Activated CD4-positive, alpha-beta T cell treated with anti-CD3 and anti-CD28 coated beads, Interleukin-2, amount 10 ng/mL, durations not matched to agents 24 days and 14 days (primary cell): Measurements from ENCODE around the gene VEGFA. TPM values are rescaled to one million over a fixed set of nuclear protein-coding genes. Genes with fewer than 3 reads are reported as not detected.
A peak's percentile ranks its signal among the peaks of the same experiment; 100 is the strongest.

ENCODE experiments used
- DNase-seq: peaks from one replicate; pipeline ENCODE4 v3.0.0; 2022
- H3K27ac Mint-ChIP-seq: one replicate; pipeline ENCODE4 v1.8.0; 2022; ENCODE audit warnings: mild to moderate bottlenecking, mixed read lengths
- H3K27me3 Mint-ChIP-seq: one replicate; pipeline ENCODE4 v1.8.0; 2022; ENCODE audit warnings: mixed read lengths
- H3K36me3 Mint-ChIP-seq: one replicate; pipeline ENCODE4 v1.8.0; 2022; ENCODE audit warnings: low read depth, mild to moderate bottlenecking, mixed read lengths
- H3K4me1 Mint-ChIP-seq: one replicate; pipeline ENCODE4 v1.8.0; 2021; ENCODE audit warnings: mixed read lengths
- H3K4me3 Mint-ChIP-seq: one replicate; pipeline ENCODE4 v1.8.0; 2022; ENCODE audit warnings: mild to moderate bottlenecking, moderate library complexity, mixed read lengths
- H3K9me3 Mint-ChIP-seq: one replicate; pipeline ENCODE4 v1.8.0; 2021; ENCODE audit warnings: mixed read lengths
- intact Hi-C: fragments of 100-400 bp; cut with micrococcal nuclease; formaldehyde crosslinking; loops from one replicate; pipeline ENCODE4 v1.15.1; 2023
- total RNA-seq: library from RNA; stranded (reverse); gene quantifications from 2 replicates; pipeline ENCODE4 v1.2.3, GENCODE V29; 2022

Gene VEGFA
- total RNA-seq, 1 donor from 2014 or later, result 62.9 TPM

GRCh38 chr6:43785220-43785752 is 15.3 kb downstream of the VEGFA start:
- no peak overlapping the region for H3K27ac Mint-ChIP-seq
- no peaks in the 10 kb centered on the region for H3K9me3 Mint-ChIP-seq
- no peak overlapping the region for H3K4me3 Mint-ChIP-seq
- H3K27me3 Mint-ChIP-seq, result no peaks in the 10 kb centered on the region
- intact Hi-C loops, result no loop called here
- no peaks in the 10 kb centered on the region for H3K4me1 Mint-ChIP-seq
- DNase-seq, result no peak
- H3K36me3 Mint-ChIP-seq, result peaks cover 33% of the 10 kb centered on the region

- no peaks in the 10 kb centered on the region for H3K27me3 Mint-ChIP-seq
- H3K9me3 Mint-ChIP-seq, result no peaks in the 10 kb centered on the region
- no peak overlapping the region for H3K27ac Mint-ChIP-seq
- peaks cover 31% of the 10 kb centered on the region for H3K36me3 Mint-ChIP-seq
- no peak overlapping the region for H3K4me3 Mint-ChIP-seq
- DNase-seq, result no peak
- intact Hi-C loops, result no loop called here
- H3K4me1 Mint-ChIP-seq, result no peaks in the 10 kb centered on the region
Observed at GRCh38 chr6:43785904-43786303, 15.9 kb downstream of the VEGFA start.

- no peaks in the 10 kb centered on the region for H3K9me3 Mint-ChIP-seq
- no peak overlapping the region for H3K27ac Mint-ChIP-seq
- peaks cover 29% of the 10 kb centered on the region for H3K36me3 Mint-ChIP-seq
- H3K4me3 Mint-ChIP-seq, result no peak overlapping the region
- no peaks in the 10 kb centered on the region for H3K27me3 Mint-ChIP-seq
- intact Hi-C loops, result no loop called here
- H3K4me1 Mint-ChIP-seq, result no peaks in the 10 kb centered on the region
- DNase-seq, result no peak
Observed at GRCh38 chr6:43786664-43787329, 16.8 kb downstream of the VEGFA start.

- Mint-ChIP-seq H3K27ac (no peak overlapping the region), H3K9me3 (no peaks in the 10 kb centered on the region), H3K36me3 (peaks cover 24% of the 10 kb centered on the region), H3K4me3 (no peak overlapping the region), H3K27me3 (no peaks in the 10 kb centered on the region), H3K4me1 (no peaks in the 10 kb centered on the region)
- intact Hi-C loops, result no loop called here
- no peak for DNase-seq
Observed at GRCh38 chr6:43788301-43788700, 18.3 kb downstream of the VEGFA start.

- no peak overlapping the region for H3K4me3 Mint-ChIP-seq
- H3K36me3 Mint-ChIP-seq, result peaks cover 14% of the 10 kb centered on the region
- no peaks in the 10 kb centered on the region for H3K9me3 Mint-ChIP-seq
- DNase-seq, result no peak
- H3K27me3 Mint-ChIP-seq, result peaks cover 1% of the 10 kb centered on the region
- no peak overlapping the region for H3K27ac Mint-ChIP-seq
- intact Hi-C loops, result no loop called here
- H3K4me1 Mint-ChIP-seq, result no peaks in the 10 kb centered on the region
Observed at GRCh38 chr6:43789447-43789846, 19.4 kb downstream of the VEGFA start.

GRCh38 chr6:43790031-43790430 is 20.0 kb downstream of the VEGFA start:
- H3K4me3 Mint-ChIP-seq, result no peak overlapping the region
- H3K27ac Mint-ChIP-seq, result no peak overlapping the region
- peaks cover 10% of the 10 kb centered on the region for H3K36me3 Mint-ChIP-seq
- no peaks in the 10 kb centered on the region for H3K9me3 Mint-ChIP-seq
- intact Hi-C loops, result no loop called here
- H3K4me1 Mint-ChIP-seq, result no peaks in the 10 kb centered on the region
- DNase-seq, result no peak
- peaks cover 1% of the 10 kb centered on the region for H3K27me3 Mint-ChIP-seq

GRCh38 chr6:43791745-43792422 is 21.9 kb downstream of the VEGFA start:
- Mint-ChIP-seq H3K9me3 (no peaks in the 10 kb centered on the region), H3K27me3 (peaks cover 1% of the 10 kb centered on the region), H3K27ac (no peak overlapping the region), H3K4me3 (no peak overlapping the region), H3K36me3 (no peaks in the 10 kb centered on the region), H3K4me1 (no peaks in the 10 kb centered on the region)
- DNase-seq, result no peak
- intact Hi-C loops, result no loop called here

GRCh38 chr6:43793154-43793874 is 23.3 kb downstream of the VEGFA start:
- peaks cover under 1% of the 10 kb centered on the region for H3K4me1 Mint-ChIP-seq
- intact Hi-C loops, result no loop called here
- DNase-seq, result no peak
- no peak overlapping the region for H3K4me3 Mint-ChIP-seq
- peaks cover 1% of the 10 kb centered on the region for H3K27me3 Mint-ChIP-seq
- H3K36me3 Mint-ChIP-seq, result no peaks in the 10 kb centered on the region
- H3K9me3 Mint-ChIP-seq, result no peaks in the 10 kb centered on the region
- H3K27ac Mint-ChIP-seq, result no peak overlapping the region

GRCh38 chr6:43793875-43794242 is 23.8 kb downstream of the VEGFA start:
- no peak for DNase-seq
- H3K9me3 Mint-ChIP-seq, result no peaks in the 10 kb centered on the region
- no peaks in the 10 kb centered on the region for H3K36me3 Mint-ChIP-seq
- H3K27me3 Mint-ChIP-seq, result peaks cover 1% of the 10 kb centered on the region
- intact Hi-C loops, result no loop called here
- no peak overlapping the region for H3K27ac Mint-ChIP-seq
- peaks cover 5% of the 10 kb centered on the region for H3K4me1 Mint-ChIP-seq
- H3K4me3 Mint-ChIP-seq, result no peak overlapping the region

GRCh38 chr6:43795421-43795820 is 25.4 kb downstream of the VEGFA start:
- Mint-ChIP-seq H3K27ac (no peak overlapping the region), H3K4me3 (no peak overlapping the region), H3K27me3 (peaks cover 1% of the 10 kb centered on the region), H3K9me3 (no peaks in the 10 kb centered on the region), H3K4me1 (peaks cover 16% of the 10 kb centered on the region), H3K36me3 (no peaks in the 10 kb centered on the region)
- intact Hi-C loops, result no loop called here
- DNase-seq, result no peak

- intact Hi-C loops, result no loop called here
- peaks cover 20% of the 10 kb centered on the region for H3K4me1 Mint-ChIP-seq
- peaks cover 1% of the 10 kb centered on the region for H3K27me3 Mint-ChIP-seq
- DNase-seq, result no peak
- H3K27ac Mint-ChIP-seq, result no peak overlapping the region
- no peaks in the 10 kb centered on the region for H3K36me3 Mint-ChIP-seq
- H3K4me3 Mint-ChIP-seq, result no peak overlapping the region
- no peaks in the 10 kb centered on the region for H3K9me3 Mint-ChIP-seq
Observed at GRCh38 chr6:43796168-43796567, 26.2 kb downstream of the VEGFA start.

GRCh38 chr6:43796903-43797890 is 27.2 kb downstream of the VEGFA start:
- intact Hi-C loops, result no loop called here
- Mint-ChIP-seq H3K36me3 (no peaks in the 10 kb centered on the region), H3K9me3 (no peaks in the 10 kb centered on the region), H3K27me3 (peaks cover 1% of the 10 kb centered on the region), H3K4me1 (peaks cover 20% of the 10 kb centered on the region), H3K27ac (peak overlapping the region; percentile 4), H3K4me3 (no peak overlapping the region)
- no peak for DNase-seq

GRCh38 chr6:43797919-43798318 is 27.9 kb downstream of the VEGFA start:
- no peak overlapping the region for H3K27ac Mint-ChIP-seq
- H3K36me3 Mint-ChIP-seq, result no peaks in the 10 kb centered on the region
- no peaks in the 10 kb centered on the region for H3K9me3 Mint-ChIP-seq
- peaks cover 1% of the 10 kb centered on the region for H3K27me3 Mint-ChIP-seq
- no peak overlapping the region for H3K4me3 Mint-ChIP-seq
- intact Hi-C loops, result no loop called here
- peaks cover 20% of the 10 kb centered on the region for H3K4me1 Mint-ChIP-seq
- no peak for DNase-seq
